Activated T-cell treated with anti-CD3 and anti-CD28 coated beads for 4 hours (primary cell): ENCODE measurements around the gene AQR.
"Not testable (repeated sequence)": the region's sequence is repeated elsewhere in the genome, so short reads cannot be mapped to it uniquely, and the experiment has no call there.

Experiments used
- DNase-seq: peaks from one replicate; pipeline ENCODE4 v3.0.0-alpha.2; 2020

The AQR gene

DNA sequence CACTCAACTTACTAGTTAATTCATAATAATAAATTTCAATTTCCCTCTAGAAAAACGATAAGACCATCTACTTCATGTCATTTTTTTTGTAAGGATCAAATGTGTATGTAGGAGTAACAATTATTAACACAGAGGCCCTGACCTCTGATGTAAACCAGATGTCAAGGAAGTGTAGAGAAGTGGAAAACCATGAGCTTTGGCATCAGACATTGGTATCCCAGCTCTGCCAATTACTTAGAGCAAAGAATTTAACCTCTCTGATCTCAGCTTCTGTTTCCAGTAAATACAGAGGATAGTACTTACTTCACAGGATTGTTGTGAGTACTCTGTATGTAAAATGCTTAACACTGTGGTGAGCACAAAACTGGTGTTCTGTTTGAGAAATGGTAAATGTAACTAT lies 17.5 kb downstream of the AQR start:
- DNase-seq: no peak

DNA sequence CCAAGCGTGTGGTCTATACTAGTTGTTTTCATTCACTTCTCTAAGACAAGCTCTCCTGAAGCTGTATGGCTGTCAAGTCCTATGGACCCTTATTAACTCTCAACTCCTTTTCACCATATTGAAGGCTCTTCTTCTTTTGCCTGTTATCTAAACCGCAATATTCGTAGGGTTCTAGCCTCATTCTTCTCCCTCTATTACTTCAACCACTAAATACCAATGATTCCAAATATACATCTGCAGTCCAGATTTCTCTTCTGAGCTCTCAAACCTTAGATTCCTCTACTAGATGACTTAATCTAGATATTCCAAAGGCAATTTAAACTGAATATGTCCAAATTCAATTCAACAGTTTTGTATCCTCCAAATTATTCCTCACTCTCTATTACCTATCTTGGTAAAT lies 24.6 kb downstream of the AQR start:
- no peak for DNase-seq

DNA sequence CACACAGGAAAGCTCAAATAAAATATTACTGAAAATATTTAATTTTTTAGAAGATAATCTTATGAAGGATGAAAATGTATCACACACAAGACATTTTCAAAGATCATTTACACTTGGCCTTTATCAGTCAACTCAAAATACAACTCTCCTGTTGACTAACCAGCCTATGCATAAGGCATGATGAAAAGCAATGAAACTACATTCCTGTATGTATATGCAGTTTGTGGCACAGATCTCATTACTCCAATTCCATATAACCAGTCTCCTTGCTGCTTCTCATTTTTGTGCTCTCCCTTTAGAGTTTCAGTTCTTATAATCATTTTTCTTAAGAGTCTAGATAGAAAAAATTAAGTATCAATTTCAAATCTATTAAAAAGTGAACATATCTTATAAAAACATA lies 25.8 kb downstream of the AQR start:
- no peak for DNase-seq

DNA sequence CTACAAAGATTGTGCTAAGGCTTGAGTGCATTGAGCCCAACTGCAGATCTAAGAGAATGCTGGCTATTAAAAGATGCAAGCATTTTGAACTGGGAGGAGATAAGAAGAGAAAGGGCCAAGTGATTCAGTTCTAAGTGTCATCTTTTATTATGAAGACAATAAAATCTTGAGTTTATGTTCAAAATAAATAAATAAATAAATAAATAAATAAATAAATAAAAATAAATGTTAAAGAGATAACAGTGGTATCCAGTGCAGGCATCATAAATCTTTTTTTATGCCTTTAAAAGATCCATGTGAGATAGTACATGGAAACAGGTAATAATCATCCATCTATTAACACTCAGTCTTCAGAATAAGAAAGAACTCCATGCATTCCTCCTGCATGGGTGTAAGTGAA lies 26.3 kb downstream of the AQR start:
- not testable (repeated sequence) for DNase-seq

DNA sequence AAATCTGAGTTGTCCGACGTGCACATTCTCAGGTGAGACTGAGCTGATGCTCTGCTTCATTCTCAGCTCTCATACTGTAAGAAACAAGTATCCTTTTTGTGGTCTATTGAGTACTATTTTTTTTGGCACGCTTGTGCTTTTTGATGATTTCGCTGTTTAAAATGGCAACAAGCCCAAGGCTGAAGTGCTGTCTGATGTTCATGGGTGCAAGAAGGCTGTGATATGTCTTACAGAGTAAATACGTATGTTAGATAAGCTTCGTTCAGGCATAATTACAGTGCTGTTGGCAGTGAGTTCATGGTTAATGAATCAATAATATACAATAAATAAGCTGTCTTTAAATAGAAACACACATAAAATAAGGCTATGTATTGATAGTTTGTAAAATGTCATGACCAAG lies 27.2 kb downstream of the AQR start:
- DNase-seq: no peak

DNA sequence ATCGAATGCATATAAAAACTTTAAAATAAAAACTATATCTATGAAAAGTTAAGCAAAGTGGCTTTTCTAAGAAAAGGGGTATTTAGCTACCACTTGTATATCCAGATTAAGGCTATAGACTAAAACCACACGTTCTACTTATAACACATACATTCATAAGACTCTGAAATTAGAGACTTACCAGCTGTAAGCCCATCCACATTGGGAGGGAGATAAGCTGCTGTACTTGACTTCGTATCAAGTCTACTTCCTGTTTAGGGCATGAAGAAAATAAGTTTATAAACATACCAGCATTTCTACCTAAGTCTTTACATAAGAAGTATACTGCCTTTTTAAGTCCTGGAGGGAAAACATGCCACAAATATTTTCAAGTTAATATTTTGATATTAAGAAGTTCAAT lies 27.7 kb downstream of the AQR start:
- DNase-seq: no peak

- no peak for DNase-seq
These were observed 28.3 kb downstream of the AQR start for GRCh38 chr15:34941185-34941698.

GRCh38 chr15:34933432-34933975 lies 36.0 kb downstream of the AQR start:
- no peak for DNase-seq

DNA sequence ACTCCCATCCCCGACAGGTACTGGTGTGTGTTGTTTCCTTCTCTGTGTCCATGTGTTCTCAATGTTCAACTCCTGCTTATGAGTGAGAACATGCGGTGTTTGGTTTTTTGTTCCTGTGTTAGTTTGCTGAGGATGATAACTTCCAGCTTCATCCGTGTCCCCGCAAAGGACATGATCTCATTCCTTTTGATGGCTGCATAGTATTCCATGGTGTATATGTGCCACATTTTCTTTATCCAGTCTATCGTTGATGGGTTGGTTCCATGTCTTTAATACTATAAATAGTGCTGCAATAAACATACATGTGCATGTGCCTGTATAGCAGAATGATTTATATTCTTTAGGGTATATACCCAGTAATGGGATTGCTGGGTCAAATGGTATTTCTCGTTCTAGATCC lies 41.2 kb downstream of the AQR start:
- DNase-seq: not testable (repeated sequence)

DNA sequence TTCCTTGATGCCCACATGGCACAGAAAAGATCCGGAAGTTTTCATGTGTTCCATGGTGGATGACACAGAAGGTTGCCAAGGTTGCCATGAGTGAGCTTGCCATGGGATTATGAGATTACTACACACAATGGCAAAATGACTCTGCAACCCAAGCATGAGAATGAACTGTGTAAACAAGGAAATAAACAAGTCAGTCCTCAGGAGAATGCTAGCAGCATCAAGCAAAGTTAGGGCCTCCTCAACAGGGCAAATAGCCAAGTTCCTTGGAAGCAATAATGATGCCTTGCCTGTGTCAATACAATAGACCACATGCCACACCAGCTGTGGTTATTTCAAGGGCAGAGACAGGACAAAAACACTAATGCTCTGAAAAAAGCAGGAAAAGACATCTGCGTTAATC lies 41.8 kb downstream of the AQR start:
- no peak for DNase-seq

GRCh38 chr15:34914317-34914716 lies 55.2 kb downstream of the AQR start:
- no peak for DNase-seq

GRCh38 chr15:34905047-34905446 lies 64.5 kb downstream of the AQR start:
- DNase-seq: no peak

DNA sequence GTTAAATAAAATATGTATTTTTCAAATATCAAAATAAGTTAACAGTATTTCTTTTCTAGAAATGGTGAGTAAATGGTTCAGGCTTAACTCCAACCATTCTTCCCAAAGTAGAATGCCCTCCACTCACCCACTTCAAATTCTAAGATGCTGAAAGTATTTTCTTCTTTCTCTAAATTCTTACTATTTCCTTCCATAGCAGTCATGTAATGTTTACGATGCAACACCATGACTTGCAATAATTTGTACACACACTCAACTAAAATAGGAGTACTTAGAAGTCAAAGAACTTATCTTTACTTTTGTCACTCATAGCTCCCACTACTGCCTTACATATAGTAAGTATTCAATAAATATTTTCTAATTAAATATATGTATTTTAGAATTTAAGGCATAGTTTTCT lies 65.0 kb downstream of the AQR start:
- DNase-seq: no peak

DNA sequence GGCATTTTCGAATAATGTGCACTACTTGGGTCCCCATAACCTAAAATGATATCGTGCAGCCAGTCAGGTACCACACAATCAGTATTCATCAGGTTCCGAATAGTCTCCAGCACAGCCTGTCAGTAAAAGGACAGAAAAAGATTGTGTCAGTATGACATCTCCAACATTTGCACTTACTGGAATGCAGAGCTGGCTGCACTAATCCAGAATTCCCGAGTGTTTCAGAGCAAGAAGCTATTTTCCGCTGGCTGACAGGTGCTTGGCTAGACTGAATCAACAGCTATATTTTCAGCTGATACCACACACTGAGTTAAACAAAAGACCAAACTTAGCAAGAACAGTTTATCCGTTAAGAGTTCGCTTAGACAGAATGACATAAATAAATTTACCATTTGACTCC lies 68.8 kb downstream of the AQR start:
- DNase-seq: no peak

DNA sequence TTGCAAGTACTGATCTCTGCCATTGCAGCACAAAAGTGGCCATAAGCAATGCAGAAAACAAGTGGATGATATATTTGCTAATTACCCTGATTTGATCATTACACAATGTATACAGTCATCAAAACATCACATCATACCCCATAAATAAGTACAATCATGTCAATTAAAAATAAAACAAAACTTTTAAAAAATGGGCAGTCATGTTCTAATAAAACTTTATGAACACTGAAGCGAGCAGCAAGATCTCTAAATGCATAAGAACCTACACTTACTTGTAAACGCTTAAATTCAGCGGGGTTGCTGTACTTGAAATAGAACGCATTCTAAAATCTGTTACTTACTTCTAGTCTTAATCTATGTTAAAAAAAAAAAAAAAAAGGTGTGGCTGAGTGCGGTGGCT lies 73.4 kb downstream of the AQR start:
- no peak for DNase-seq

DNA sequence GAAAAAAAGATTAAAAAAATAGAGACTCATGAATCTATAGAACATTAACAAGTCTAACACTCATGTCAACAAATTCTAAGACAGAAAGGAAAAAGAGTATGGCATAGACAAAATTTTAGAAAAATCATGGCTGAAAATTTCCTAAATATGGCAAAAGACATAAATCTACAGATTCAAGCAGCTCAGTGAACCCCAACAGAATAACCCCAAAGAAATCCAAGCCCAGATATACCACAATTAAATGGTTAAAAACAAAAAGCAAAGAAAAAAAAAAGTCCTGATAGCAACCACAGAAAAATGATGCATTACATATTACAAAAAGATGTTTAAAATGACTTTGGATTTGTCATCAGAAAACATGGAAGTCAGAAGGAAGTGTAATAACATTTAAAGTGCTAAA lies 75.6 kb downstream of the AQR start:
- DNase-seq: no peak

DNA sequence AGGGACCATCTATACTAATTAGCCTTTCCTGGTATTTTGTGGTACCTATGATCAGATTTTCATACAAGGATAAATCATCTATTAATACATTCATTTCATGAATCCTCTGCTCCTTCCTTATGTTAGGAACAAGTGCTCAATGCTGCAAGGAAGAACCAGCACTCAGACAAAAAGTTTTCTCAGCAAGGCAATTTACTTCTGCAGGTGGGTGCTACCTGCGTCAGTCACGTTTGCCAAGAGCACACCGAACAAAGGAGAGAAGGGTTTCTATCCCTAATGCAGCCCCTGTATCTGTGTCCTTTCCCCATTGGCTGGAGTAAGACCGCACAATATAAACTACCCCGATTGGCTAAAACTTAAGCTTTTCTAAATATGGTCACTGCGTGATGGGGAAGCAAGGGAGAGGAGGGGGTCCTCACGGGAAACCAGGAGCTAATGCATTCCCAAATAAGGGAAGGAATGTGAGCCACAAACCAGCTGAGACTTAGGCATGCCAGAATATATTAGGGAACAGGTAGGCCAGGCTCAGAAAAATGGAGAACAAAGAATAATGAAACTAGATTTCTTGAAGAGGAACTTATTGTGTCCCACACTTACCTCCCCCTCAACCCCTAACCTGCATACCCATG lies 76.5 kb downstream of the AQR start:
- DNase-seq: no peak

- DNase-seq: no peak
These were observed 79.1 kb downstream of the AQR start for GRCh38 chr15:34890424-34890823.

GRCh38 chr15:34889476-34889875 lies 80.1 kb downstream of the AQR start:
- no peak for DNase-seq

- no peak for DNase-seq
These were observed 83.4 kb downstream of the AQR start for GRCh38 chr15:34886134-34886533.

- no peak for DNase-seq
These were observed 85.9 kb downstream of the AQR start for GRCh38 chr15:34883633-34884032.

DNA sequence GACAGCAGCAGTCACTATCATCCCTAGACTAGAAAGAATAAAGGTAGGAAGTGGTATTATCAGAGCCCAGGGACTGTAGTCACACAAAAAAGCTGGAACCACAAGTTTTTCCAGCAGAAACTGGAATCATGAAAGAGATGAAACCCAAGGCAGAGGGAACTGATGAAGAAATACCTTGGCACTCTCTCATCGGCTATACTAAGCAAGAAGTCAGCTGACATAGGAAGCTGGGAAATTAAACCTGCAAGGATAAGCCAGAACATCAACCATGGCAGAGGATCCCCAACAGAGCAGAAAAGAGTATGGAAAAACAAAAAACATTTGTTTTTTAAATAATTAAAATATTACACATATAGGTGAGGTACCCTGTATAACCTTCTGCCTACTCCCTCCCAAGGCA lies 86.5 kb downstream of the AQR start:
- DNase-seq: no peak

- no peak for DNase-seq
These were observed 90.4 kb downstream of the AQR start for GRCh38 chr15:34879107-34879506.

DNA sequence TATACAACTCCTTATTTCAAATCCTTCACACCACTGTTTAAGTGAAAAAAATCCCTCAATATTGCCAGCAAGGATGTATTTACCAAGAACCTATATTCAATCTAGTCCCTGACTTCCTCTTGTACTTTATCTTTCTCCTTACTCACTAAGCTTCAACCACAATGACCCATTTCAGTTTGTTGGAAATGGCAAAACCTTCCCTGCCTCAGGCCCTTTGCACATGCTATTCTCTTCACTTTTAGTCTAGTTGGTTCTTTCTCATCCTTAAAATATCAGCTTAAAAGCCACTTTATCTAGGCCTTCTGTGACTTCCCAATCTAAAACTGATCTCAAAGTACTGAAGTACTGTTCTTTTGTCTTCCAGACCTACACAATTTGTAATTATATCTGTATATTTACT lies 92.9 kb downstream of the AQR start:
- no peak for DNase-seq

- DNase-seq: no peak
These were observed 100.4 kb downstream of the AQR start for GRCh38 chr15:34869110-34869509.
